ENCODE results near the gene UNC93A.

UNC93A gene

DNA sequence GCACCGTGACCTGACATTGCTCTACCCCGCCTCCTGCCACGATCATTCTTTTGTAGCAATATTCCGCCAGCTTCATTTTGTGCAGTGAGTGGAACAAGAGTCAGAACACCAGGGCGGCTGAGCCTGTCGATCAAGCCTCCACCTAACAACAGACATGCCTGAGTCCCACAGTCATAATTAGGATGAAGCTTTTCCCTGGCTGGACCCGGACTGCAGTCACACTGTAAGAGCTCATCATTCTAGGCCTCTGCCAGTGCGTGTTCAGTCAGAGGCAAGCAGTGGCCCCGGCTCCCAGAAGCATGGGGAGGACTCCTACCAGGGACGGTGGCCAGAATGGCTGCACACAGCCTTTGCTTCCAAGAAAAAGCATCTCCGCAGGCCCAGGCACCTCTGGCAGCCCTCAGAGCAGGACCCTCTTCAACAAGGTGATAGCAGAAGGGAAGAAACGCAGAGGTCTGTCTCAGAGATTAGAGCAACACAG, 23.2 kb upstream of the UNC93A start:
- no peak overlapping the region for H3K4me3 ChIP-seq (replicated peaks; ENCODE audit: low read depth, low read length)
- no peak for DNase-seq (ENCODE audit: low read depth)
- TF ChIP-seq CTCF (IDR thresholded peaks at IDR 0.05; ENCODE audit: low read length, missing control alignments): no peak

GRCh38 chr6:167268683-167269280, 22.3 kb upstream of the UNC93A start:
- H3K4me3 ChIP-seq (replicated peaks; ENCODE audit: low read depth, low read length): no peak overlapping the region
- DNase-seq (ENCODE audit: low read depth): no peak
- no peak for TF ChIP-seq CTCF (IDR thresholded peaks at IDR 0.05; ENCODE audit: low read length, missing control alignments)

DNA sequence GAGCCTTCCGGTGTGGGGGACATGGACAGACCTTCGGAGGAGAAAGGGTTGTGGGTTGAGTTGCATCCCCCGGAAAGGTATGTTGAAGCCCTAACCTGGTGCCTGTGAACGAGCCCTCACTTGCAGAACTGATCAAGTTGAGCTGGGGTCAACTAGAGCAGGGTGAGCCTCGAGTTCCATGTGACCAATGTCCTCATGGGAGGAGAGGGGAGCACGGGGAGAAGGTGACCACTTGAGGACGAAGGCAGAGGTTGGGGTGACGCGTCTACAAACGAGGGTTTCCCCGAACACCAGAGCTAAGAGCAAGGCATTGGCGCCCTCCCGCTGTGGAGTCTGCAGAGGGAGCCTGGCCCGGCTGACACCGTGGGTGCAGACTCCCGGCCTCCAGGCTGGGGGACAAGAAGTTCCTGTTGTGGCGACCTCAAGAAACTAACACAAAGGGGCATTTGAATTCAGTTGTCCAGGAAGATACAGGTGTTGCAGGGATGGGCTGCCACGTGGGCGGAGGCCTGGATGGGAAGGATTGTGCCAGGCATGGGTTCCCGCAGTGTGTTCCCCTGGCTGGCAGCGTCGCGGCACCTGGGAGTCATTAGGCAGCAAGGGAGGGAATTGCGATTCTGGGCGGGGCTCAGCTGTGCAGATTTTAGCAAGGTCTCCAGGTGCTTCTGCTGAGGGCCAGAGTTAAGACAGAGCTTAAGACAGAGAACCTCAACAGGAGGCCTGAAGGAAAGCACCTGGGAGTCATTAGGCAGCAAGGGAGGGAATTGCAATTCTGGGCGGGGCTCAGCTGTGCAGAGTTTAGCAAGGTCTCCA, 20.4 kb upstream of the UNC93A start:
- TF ChIP-seq CTCF (IDR thresholded peaks at IDR 0.05; ENCODE audit: low read length, missing control alignments): no peak
- no peak for DNase-seq (ENCODE audit: low read depth)
- H3K4me3 ChIP-seq (replicated peaks; ENCODE audit: low read depth, low read length): no peak overlapping the region

DNA sequence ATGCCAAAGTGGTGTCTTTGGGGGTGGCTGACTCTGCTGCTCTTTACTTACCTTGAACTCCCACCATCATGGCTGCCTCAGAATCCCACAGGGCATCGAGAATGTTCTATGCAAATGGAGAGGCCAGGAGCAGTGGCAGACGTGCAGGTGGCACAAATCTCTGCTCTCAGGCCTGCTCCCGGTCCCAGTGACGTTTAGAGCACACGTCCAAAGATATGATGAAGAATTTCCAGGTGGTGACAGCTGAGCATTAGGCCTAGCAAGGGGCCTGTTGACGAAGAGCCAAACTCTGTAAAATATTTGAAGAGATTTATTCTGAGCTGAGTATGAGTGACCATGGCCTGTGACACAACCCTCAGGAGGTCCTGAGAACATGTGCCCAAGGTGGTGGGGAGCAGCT, 19.0 kb upstream of the UNC93A start:
- DNase-seq (ENCODE audit: low read depth): no peak
- TF ChIP-seq CTCF (IDR thresholded peaks at IDR 0.05; ENCODE audit: low read length, missing control alignments): no peak
- no peak overlapping the region for H3K4me3 ChIP-seq (replicated peaks; ENCODE audit: low read depth, low read length)

DNA sequence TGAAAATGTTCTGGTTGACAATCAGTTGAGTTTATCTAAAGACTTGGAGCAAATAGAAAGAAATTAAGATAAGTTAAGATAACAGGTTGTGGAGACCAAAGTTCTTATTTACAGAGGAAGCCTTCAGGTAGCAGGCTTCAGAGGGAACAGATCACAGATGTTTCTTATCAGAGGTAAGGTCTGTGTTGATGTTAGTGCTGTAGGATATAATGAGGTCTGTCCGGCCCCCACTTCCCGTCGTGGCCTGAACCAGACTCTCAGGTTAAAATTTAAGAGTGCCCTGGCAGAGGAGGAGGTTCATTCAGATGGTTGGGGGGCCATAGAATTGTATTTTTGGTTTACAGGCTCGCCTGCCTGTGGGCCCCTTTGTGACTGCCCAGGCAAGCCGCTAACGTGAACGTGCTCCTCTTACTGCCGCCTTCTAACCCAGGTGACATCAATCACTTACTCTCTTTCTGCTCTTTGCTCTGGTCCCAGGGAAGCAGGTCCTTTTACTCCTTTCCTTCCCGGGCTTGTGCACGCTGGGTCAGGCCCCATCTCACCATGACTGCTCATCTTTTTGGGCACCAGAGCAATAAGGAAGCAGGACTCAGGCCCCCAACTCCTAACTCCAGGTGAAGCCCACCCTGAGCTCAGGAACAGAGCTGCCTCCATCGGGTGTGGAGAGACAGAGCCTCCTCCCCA, 18.3 kb upstream of the UNC93A start:
- no peak for TF ChIP-seq CTCF (IDR thresholded peaks at IDR 0.05; ENCODE audit: low read length, missing control alignments)
- no peak for DNase-seq (ENCODE audit: low read depth)
- H3K4me3 ChIP-seq (replicated peaks; ENCODE audit: low read depth, low read length): no peak overlapping the region

- no peak for DNase-seq (ENCODE audit: low read depth)
- TF ChIP-seq CTCF (IDR thresholded peaks at IDR 0.05; ENCODE audit: low read length, missing control alignments): no peak
- H3K4me3 ChIP-seq (replicated peaks; ENCODE audit: low read depth, low read length): no peak overlapping the region
Observed at GRCh38 chr6:167274270-167274669, 16.8 kb upstream of the UNC93A start.
